22Rv1 (cell line): Measurements from ENCODE around the gene RAB4B.

ENCODE experiments used
- ZFX ChIP-seq: fragments of 450-650 bp; IDR thresholded peaks from 2 replicates; pipeline ENCODE4 v1.6.1; 2017; ENCODE audit warnings: antibody characterized with exemption, borderline replicate concordance
- TF ChIP-seq, protein P1 (sequence below): fragments of 450-650 bp; IDR thresholded peaks from 2 replicates; pipeline ENCODE4 v1.5.1; 2017; ENCODE audit warnings: mild to moderate bottlenecking

DNA sequence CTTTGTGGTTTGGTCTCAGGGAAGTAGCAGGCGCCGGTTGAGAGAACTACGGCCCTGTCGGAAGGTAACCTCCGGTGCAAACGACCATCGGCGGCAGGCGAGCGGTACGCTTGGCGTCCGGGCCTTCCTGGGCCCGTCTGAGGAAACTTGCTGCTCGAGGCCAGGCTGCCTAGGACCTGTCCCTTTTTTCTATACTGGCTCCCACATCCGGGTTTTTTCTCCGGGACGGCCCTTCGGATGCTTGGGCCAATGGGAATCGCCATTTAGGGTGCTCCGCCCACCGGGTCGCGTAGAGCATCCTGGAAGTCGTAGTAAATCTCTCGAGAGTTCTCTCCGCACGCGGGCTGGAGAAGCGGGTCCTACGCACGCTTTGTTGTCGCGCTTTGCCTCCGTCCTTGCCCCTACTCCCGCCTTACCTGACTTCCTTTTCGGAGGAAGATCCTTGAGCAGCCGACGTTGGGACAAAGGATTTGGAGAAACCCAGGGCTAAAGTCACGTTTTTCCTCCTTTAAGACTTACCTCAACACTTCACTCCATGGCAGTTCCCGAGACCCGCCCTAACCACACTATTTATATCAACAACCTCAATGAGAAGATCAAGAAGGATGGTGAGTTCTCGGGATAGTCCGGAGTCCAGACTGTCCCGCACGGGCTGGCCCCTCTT is 27.0 kb upstream of the RAB4B start, which contains the start of gene SNRPA:
- TF ChIP-seq, protein P1, sequence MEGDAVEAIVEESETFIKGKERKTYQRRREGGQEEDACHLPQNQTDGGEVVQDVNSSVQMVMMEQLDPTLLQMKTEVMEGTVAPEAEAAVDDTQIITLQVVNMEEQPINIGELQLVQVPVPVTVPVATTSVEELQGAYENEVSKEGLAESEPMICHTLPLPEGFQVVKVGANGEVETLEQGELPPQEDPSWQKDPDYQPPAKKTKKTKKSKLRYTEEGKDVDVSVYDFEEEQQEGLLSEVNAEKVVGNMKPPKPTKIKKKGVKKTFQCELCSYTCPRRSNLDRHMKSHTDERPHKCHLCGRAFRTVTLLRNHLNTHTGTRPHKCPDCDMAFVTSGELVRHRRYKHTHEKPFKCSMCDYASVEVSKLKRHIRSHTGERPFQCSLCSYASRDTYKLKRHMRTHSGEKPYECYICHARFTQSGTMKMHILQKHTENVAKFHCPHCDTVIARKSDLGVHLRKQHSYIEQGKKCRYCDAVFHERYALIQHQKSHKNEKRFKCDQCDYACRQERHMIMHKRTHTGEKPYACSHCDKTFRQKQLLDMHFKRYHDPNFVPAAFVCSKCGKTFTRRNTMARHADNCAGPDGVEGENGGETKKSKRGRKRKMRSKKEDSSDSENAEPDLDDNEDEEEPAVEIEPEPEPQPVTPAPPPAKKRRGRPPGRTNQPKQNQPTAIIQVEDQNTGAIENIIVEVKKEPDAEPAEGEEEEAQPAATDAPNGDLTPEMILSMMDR = no peak
- TF ChIP-seq ZFX = no peak
